ENCODE results near the gene CIZ1.

CIZ1 gene

GRCh38 chr9:128164307-128164885 is 27.0 kb downstream of the CIZ1 start:
- Histone ChIP-seq H3K36me3 (peaks cover 39 to 72% (median 63%) of the 10 kb centered on the region in 3 donors), H3K27ac (no peak overlapping the region)
- no peak for TF ChIP-seq CTCF (IDR thresholded peaks at IDR 0.05)

GRCh38 chr9:128163523-128164306 is 27.7 kb downstream of the CIZ1 start:
- intact Hi-C loops (cut with DNase I; ENCODE audit: low total_unique reads): no loop called here
- Histone ChIP-seq H3K9me3 (no peaks in the 10 kb centered on the region), H3K27ac (no peak overlapping the region), H3K4me3 (no peak overlapping the region), H3K36me3 (peaks cover 33 to 65% (median 56%) of the 10 kb centered on the region in 3 donors), H3K27me3 (no peaks in the 10 kb centered on the region), H3K4me1 (peaks cover 0 to 34% (median 21%) of the 10 kb centered on the region in 4 donors)
- no peak for TF ChIP-seq CTCF (IDR thresholded peaks at IDR 0.05)
- DNase-seq: no peak

More at GRCh38 chr9:128164307-128164885, 27.0 kb downstream of the CIZ1 start:
- DNase-seq: no peak
- Histone ChIP-seq H3K4me1 (peaks cover 0 to 33% (median 21%) of the 10 kb centered on the region in 4 donors), H3K9me3 (no peaks in the 10 kb centered on the region), H3K27me3 (no peaks in the 10 kb centered on the region), H3K4me3 (no peak overlapping the region)
- intact Hi-C loops (cut with DNase I; ENCODE audit: low total_unique reads): no loop called here

- TF ChIP-seq CTCF (IDR thresholded peaks at IDR 0.05): no peak
- H3K36me3 ChIP-seq: peaks cover 31 to 59% (median 49%) of the 10 kb centered on the region in 3 donors
- intact Hi-C loops (cut with DNase I; ENCODE audit: low total_unique reads): no loop called here
- H3K4me3 ChIP-seq: no peak overlapping the region
- DNase-seq: no peak
- no peak overlapping the region for H3K27ac ChIP-seq
- H3K9me3 ChIP-seq: no peaks in the 10 kb centered on the region
- no peaks in the 10 kb centered on the region for H3K27me3 ChIP-seq
- H3K4me1 ChIP-seq: peaks cover 0 to 34% (median 21%) of the 10 kb centered on the region in 4 donors
Measured at GRCh38 chr9:128163027-128163515, 28.3 kb downstream of the CIZ1 start.

- no peaks in the 10 kb centered on the region for H3K27me3 ChIP-seq
- peaks cover 0 to 34% (median 21%) of the 10 kb centered on the region in 4 donors for H3K4me1 ChIP-seq
- H3K4me3 ChIP-seq: no peak overlapping the region
- H3K27ac ChIP-seq: peak overlapping the region in 1 of 2 donors; percentile 23
- no peaks in the 10 kb centered on the region for H3K9me3 ChIP-seq
- peaks cover 31 to 52% (median 43%) of the 10 kb centered on the region in 3 donors for H3K36me3 ChIP-seq
- peak; percentile 64 to 94 for DNase-seq
- intact Hi-C loops (cut with DNase I; ENCODE audit: low total_unique reads): no loop called here
- no peak for TF ChIP-seq CTCF (IDR thresholded peaks at IDR 0.05)
Measured at GRCh38 chr9:128162215-128163026, 29.0 kb downstream of the CIZ1 start.

- H3K4me1 ChIP-seq: peaks cover 0 to 34% (median 21%) of the 10 kb centered on the region in 4 donors
- no peaks in the 10 kb centered on the region for H3K9me3 ChIP-seq
- intact Hi-C loops (cut with DNase I; ENCODE audit: low total_unique reads): no loop called here
- TF ChIP-seq CTCF (IDR thresholded peaks at IDR 0.05): no peak
- no peak for DNase-seq
- peak overlapping the region in 1 of 2 donors; percentile 23 for H3K27ac ChIP-seq
- no peak overlapping the region for H3K4me3 ChIP-seq
- peaks cover 22 to 41% (median 32%) of the 10 kb centered on the region in 3 donors for H3K36me3 ChIP-seq
- H3K27me3 ChIP-seq: no peaks in the 10 kb centered on the region
Measured at GRCh38 chr9:128161215-128161902, 30.0 kb downstream of the CIZ1 start.

All from tibial artery (tissue), 4 donors.